H7 (cell line): ENCODE results near the gene ZNF254. TPM values are rescaled to one million over a fixed set of nuclear protein-coding genes. Genes with fewer than 3 reads are reported as not detected.
"Not testable (repeated sequence)": the region's sequence is repeated elsewhere in the genome, so short reads cannot be mapped to it uniquely, and the experiment has no call there.

ENCODE experiments used
- DNase-seq: peaks from one replicate; pipeline ENCODE4 v3.0.0; 2012
- H3K27me3 ChIP-seq: 2 replicates; pipeline ENCODE4 v1.6.0; 2011; ENCODE audit warnings: mild to moderate bottlenecking, low read length; ENCODE audit not compliant: control insufficient read depth, insufficient read depth
- H3K36me3 ChIP-seq: replicated peaks from 2 replicates; pipeline ENCODE4 v1.5.1; 2011; ENCODE audit warnings: low read length; ENCODE audit not compliant: control insufficient read depth, insufficient read depth
- H3K4me3 ChIP-seq: 2 replicates; pipeline ENCODE4 v1.5.1; 2011; ENCODE audit warnings: low read depth, mild to moderate bottlenecking, control low read depth, low read length, moderate library complexity; ENCODE audit not compliant: insufficient read depth
- total RNA-seq: library from RNA; depleted of rRNA; stranded (reverse); fragments of >200 nt; shearing (Covaris generic); gene quantifications from 2 replicates; pipeline ENCODE4 v1.2.3, GENCODE V29; 2014; rRNA removed

ZNF254 gene
- total RNA-seq: 21.8 and 37.5 TPM in 2 replicates

GRCh38 chr19:24086974-24087595 lies at the start of gene ZNF254:
ZNF254 (plus strand) TSS chr19:24087187; CDS start chr19:24087308, 121 bp downstream.
- H3K36me3 ChIP-seq: no peaks in the 10 kb centered on the region
- H3K4me3 ChIP-seq: peak within 1 kb of the TSS; percentile 80
- DNase-seq: peak; percentile 82
- H3K27me3 ChIP-seq: no peaks in the 10 kb centered on the region

- Histone ChIP-seq H3K4me3 (no peak overlapping the region), H3K36me3 (peaks cover 12% of the 10 kb centered on the region)
These were observed 46.4 kb upstream of the ZNF254 start for GRCh38 chr19:24040621-24041020.

GRCh38 chr19:24041326-24041725 lies 45.7 kb upstream of the ZNF254 start:
- peaks cover 13% of the 10 kb centered on the region for H3K36me3 ChIP-seq
- not testable (repeated sequence) for H3K27me3 ChIP-seq, DNase-seq, H3K4me3 ChIP-seq

More at GRCh38 chr19:24040621-24041020, 46.4 kb upstream of the ZNF254 start:
- H3K27me3 ChIP-seq: no peaks in the 10 kb centered on the region
- no peak for DNase-seq

GRCh38 chr19:24046550-24046949 lies 40.4 kb upstream of the ZNF254 start:
- Histone ChIP-seq H3K27me3 (no peaks in the 10 kb centered on the region), H3K36me3 (peaks cover 24% of the 10 kb centered on the region), H3K4me3 (no peak overlapping the region)
- DNase-seq: no peak

- H3K36me3 ChIP-seq: peaks cover 32% of the 10 kb centered on the region
- no peak overlapping the region for H3K4me3 ChIP-seq
- DNase-seq: no peak
- H3K27me3 ChIP-seq: no peaks in the 10 kb centered on the region
These were observed 38.7 kb upstream of the ZNF254 start for GRCh38 chr19:24048261-24048660.

- peaks cover 36% of the 10 kb centered on the region for H3K36me3 ChIP-seq
These were observed 37.5 kb upstream of the ZNF254 start for GRCh38 chr19:24049537-24049936.

GRCh38 chr19:24051516-24051915 lies 35.5 kb upstream of the ZNF254 start:
- H3K36me3 ChIP-seq: peaks cover 36% of the 10 kb centered on the region

More at GRCh38 chr19:24049537-24049936, 37.5 kb upstream of the ZNF254 start:
- DNase-seq: no peak
- Histone ChIP-seq H3K27me3 (no peaks in the 10 kb centered on the region), H3K4me3 (no peak overlapping the region)

GRCh38 chr19:24052811-24053210 lies 34.2 kb upstream of the ZNF254 start:
- Histone ChIP-seq H3K36me3 (peaks cover 39% of the 10 kb centered on the region), H3K4me3 (no peak overlapping the region), H3K27me3 (no peaks in the 10 kb centered on the region)
- DNase-seq: no peak

More at GRCh38 chr19:24051516-24051915, 35.5 kb upstream of the ZNF254 start:
- no peak for DNase-seq
- Histone ChIP-seq H3K27me3 (no peaks in the 10 kb centered on the region), H3K4me3 (no peak overlapping the region)

- no peak for DNase-seq
- H3K36me3 ChIP-seq: peaks cover 41% of the 10 kb centered on the region
- H3K4me3 ChIP-seq: no peak overlapping the region
- H3K27me3 ChIP-seq: no peaks in the 10 kb centered on the region
These were observed 33.4 kb upstream of the ZNF254 start for GRCh38 chr19:24053601-24054000.

GRCh38 chr19:24054044-24054935 lies 32.7 kb upstream of the ZNF254 start:
- H3K4me3 ChIP-seq: no peak overlapping the region
- peaks cover 41% of the 10 kb centered on the region for H3K36me3 ChIP-seq
- H3K27me3 ChIP-seq: no peaks in the 10 kb centered on the region
- DNase-seq: no peak

GRCh38 chr19:24055548-24055947 lies 31.4 kb upstream of the ZNF254 start:
- no peak for DNase-seq
- Histone ChIP-seq H3K27me3 (no peaks in the 10 kb centered on the region), H3K36me3 (peaks cover 40% of the 10 kb centered on the region), H3K4me3 (no peak overlapping the region)

GRCh38 chr19:24057144-24057543 lies 29.8 kb upstream of the ZNF254 start:
- DNase-seq: no peak
- no peak overlapping the region for H3K4me3 ChIP-seq
- peaks cover 32% of the 10 kb centered on the region for H3K36me3 ChIP-seq
- no peaks in the 10 kb centered on the region for H3K27me3 ChIP-seq

GRCh38 chr19:24059563-24060295 lies 27.3 kb upstream of the ZNF254 start:
- Histone ChIP-seq H3K4me3 (no peak overlapping the region), H3K27me3 (no peaks in the 10 kb centered on the region), H3K36me3 (peaks cover 21% of the 10 kb centered on the region)
- DNase-seq: no peak

- peaks cover 21% of the 10 kb centered on the region for H3K36me3 ChIP-seq
- H3K27me3 ChIP-seq: no peaks in the 10 kb centered on the region
- DNase-seq: no peak
- H3K4me3 ChIP-seq: no peak overlapping the region
These were observed 26.2 kb upstream of the ZNF254 start for GRCh38 chr19:24060687-24061356.
